Measurements from ENCODE around the gene PLEKHH3.
"Not testable (repeated sequence)": the region's sequence is repeated elsewhere in the genome, so short reads cannot be mapped to it uniquely, and the experiment has no call there.

Gene PLEKHH3

GRCh38 chr17:42629411-42630009 lies 47.3 kb downstream of the PLEKHH3 start:
- no peak for DNase-seq (ENCODE audit: low spot score)

GRCh38 chr17:42627032-42627764 lies 49.6 kb downstream of the PLEKHH3 start:
- DNase-seq (ENCODE audit: low spot score), result not testable (repeated sequence)

GRCh38 chr17:42623732-42624596 lies 52.8 kb downstream of the PLEKHH3 start:
- DNase-seq (ENCODE audit: low spot score), result no peak

- DNase-seq (ENCODE audit: low spot score), result no peak
Measured at GRCh38 chr17:42623271-42623670, 53.5 kb downstream of the PLEKHH3 start.

GRCh38 chr17:42621987-42622386 lies 54.8 kb downstream of the PLEKHH3 start:
- DNase-seq (ENCODE audit: low spot score), result not testable (repeated sequence)

- DNase-seq (ENCODE audit: low spot score), result no peak
Measured at GRCh38 chr17:42618442-42619150, 58.2 kb downstream of the PLEKHH3 start.

GRCh38 chr17:42617956-42618431 lies 58.8 kb downstream of the PLEKHH3 start:
- no peak for DNase-seq (ENCODE audit: low spot score)
